Activated gamma-delta T cell treated with anti-CD3 and anti-CD28 coated beads, Interleukin-2, amount 50 U/mL, for 16 hours (primary cell): ENCODE results near the gene WWC1.

Experiments
- DNase-seq: peaks from one replicate; pipeline ENCODE4 v3.0.0-alpha.2; 2020; ENCODE audit warnings: low read depth

Gene WWC1

DNA sequence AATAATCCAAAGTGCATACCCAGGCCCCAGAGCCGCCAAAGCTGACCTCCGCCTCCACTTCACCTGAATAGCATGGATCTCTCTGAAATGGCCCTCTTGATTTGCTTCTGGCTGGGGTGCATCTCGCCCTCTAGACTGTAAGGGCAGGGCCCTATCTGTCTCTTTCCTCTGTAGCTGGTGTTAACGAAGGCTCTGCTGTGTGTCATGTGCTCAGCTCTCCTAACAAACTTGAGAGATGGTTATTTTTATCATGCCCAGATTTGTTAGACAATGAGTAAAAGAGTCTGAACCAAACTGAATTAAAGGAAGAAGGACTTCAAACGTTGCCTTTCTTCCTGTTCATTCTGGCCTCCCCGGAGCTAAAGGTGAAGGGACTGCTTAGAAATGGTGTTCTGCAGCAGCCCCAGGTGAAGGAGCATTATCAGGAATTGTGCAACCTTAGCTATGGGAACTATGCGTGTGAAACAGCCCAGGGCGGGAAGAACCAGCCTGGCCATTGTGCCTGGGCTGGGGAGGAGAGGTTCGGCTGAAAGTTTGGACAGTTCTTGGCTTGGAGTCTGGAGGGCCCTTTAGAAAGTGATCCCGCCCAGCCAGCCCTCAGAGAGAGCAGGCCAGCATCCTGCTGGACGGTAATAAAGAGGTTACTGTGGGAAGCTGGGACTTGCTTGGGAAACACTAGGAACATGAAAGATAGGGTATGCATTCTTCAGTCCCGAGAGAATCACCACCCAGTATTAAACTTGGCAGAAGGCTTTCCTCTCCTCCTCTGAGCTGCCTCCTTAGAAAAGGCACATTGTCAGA, 73.5 kb downstream of the WWC1 start:
- no peak for DNase-seq

DNA sequence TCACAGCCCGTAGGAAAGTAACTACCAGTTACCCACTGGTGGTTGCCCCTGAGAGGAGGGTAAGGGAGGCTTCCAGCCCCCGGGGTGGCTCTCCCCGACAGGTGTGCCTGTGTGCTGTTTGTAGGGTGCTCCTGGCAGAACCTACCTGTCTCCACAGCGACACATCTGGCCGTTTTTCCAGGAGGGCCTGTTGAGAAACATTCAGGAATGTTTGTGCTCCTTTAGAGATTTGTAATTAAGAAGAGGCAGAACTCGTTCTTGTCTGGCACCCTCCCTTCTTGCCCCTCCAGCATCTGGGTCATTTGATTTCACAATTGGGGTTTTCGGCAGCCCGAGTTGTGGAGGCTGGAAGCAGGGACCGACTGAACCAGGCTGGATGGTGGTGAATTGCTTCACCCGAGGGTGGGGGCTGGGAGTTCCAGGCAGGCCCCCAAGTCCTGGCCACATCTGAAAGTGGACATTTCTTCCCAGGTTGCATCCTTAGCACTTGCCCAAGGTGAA, 74.2 kb downstream of the WWC1 start:
- DNase-seq = no peak

DNA sequence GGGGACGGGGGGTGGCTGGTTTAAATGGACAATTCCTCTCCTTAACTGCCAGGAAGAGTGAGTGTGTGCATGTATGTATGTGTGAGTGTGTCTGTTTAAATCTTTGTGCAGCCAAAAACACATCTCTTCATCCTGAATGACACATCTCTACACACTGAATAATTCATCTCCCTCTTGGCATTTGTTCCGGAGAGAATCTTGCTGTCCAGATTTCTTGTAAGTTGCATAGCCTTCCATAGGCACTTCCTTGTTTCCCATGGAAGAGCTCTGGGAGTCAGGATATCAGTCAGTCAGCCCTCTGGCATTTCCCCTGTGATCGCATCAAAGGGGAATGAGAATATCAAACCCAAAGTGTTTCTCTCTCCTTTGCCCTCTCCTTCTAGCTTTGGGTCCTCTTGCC, 74.7 kb downstream of the WWC1 start:
- no peak for DNase-seq

DNA sequence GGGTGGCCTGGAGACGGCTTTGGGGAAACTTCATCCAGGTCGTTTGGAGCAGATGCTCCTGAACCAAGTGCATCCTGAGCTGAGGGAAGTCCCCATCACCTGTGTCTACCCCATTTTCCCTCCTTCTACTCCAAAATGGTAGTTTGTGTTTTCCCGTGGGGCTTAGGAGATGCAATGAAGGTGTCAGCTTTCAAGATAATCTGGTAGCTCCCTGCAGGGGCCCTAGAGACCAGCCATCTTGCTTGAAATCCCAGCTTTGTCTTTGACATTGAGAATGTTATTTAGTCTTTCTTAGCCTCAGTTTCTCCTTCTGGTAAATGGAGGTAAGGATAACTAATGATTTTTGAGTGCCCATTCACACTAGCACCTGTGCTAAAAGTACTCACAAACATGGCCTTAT, 77.4 kb downstream of the WWC1 start:
- no peak for DNase-seq

DNA sequence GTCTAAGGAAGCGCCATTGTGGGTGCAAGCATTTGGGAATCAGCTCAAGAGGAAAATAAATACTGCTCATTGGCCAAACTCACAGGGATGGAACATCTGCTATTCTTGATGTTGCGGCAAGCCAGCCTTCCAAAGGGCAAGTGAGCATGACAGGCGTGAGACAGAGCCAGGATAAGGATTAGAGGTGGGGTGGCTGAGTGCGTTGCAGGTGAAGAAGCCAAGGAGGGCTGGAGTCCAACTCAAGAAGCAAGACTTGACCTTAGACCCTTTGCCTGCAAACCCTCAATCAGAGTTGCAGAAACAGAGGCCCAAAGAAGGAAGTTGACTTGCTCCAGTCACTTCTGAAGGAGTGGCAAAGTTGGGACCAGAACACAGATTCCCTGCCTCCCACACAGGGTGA, 79.4 kb downstream of the WWC1 start:
- no peak for DNase-seq

DNA sequence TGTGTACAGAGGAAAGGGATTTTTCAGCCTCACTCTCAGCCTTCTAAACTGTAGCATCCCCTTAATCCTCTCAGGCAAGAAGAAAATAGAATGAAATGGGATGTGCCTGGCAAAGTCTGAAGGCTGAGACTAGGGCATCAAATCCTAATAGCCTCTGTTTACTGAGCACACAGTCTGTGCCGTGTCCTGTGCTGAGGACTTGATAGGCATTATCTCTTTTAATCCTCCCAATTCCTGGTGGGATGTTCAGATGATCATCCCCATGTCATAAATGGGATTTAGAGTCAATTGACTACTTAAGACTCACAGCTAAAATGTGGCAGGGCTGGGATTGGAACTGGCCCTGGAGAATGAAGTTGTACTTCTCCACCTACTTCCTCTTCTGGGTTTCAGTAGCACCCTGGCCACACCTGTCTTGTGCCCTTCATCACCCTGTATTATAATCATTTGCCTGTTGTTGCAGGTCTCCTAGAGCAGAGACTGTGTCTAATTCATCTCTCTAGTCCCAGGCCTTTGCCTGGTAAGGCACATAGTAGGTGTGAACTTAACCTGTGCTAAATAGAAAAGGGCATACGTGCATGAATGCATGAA, 81.0 kb downstream of the WWC1 start:
- no peak for DNase-seq

DNA sequence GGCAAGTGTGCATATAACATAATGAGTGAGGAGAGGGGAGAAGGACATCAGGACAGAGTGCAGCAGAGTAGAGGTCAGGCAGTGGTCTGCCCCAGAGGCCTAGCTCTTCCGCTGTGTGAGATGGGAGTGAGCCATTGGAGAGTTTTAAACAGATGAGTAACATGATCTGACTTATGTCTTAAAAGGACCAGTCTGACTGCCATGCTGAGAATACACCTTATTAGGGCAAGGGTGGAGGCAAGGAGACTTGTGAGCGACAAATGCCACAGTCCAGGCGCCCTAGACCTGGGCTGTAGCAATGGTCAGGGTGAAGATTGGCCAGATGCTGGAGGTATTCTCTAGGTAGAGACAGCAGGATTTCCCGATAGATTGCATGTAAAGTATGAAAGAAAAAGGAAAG, 83.1 kb downstream of the WWC1 start:
- no peak for DNase-seq

DNA sequence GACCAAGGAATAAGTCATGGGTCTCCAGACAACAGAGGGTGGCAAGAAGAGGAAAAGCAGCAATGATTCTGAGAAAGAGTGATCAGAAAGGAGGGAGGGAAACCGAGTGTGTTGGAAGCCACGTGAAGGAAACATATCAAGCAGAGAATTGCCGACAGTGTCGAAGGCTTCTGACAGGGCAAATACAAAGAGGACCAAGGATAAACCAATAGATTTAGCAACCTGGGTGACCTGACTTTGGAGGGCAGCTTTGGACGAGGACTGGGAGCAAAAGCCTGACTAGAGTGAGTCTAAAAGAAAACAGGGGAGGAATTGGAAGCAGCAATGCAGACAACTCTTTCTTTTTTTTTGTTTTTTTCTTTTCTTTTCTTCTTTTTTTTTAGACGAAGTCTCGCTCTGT, 83.8 kb downstream of the WWC1 start:
- DNase-seq = no peak

DNA sequence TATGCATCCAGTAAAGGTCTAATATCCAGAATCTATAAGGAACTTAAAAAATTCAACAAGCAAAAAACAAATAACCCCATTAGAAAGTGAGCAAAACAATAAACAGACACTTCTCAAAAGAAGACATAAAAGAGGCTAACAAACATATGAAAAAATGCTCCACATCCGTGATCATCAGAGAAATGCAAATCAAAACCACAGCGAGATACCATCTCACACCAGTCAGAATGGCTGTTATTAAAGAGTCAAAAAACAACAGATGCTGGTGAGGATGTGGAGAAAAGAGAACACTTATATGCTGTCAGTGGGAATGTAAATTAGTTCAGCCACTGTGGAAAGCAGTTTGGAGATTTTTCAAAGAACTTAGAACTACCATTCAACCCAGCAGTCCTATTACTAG, 86.1 kb downstream of the WWC1 start:
- DNase-seq = no peak

DNA sequence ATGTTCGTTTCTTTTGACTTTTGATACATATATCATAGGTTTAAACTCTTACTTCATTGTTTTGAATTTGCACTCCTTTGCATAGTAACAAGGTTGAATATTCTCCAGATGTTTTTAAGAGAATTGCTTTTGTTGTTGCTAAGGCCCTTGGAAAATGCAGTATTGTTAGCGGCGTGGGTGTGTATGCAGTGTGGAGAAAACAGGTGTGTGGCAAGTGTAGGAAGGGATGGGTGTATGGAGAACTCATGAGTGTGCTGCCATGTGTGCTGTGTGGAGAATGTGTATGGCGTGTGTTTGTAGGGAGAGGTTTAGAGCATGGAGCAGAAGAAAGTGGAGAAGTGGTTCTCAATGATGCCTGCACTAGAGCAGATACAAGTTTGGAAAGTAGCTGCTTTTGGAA, 87.3 kb downstream of the WWC1 start:
- DNase-seq = no peak

DNA sequence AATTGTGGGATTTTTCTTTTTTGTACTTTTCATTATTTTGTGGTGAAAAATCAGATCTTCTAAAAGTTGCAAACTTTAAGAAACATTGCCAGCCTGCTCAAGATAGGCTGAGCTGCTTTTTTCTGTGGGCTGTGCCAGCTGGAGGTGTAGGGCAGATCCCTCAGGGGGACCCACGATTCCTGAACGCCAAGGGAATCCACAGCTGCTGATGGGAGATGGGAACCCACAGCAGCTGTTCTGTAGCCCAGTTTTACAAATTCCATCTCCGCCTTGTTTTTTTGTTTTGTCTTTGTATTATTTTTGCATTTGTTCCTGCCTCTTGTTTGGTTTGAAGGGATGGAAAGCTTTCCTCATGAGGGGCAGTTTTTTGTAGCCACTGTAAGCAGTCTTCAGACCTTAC, 91.0 kb downstream of the WWC1 start:
- DNase-seq = no peak

DNA sequence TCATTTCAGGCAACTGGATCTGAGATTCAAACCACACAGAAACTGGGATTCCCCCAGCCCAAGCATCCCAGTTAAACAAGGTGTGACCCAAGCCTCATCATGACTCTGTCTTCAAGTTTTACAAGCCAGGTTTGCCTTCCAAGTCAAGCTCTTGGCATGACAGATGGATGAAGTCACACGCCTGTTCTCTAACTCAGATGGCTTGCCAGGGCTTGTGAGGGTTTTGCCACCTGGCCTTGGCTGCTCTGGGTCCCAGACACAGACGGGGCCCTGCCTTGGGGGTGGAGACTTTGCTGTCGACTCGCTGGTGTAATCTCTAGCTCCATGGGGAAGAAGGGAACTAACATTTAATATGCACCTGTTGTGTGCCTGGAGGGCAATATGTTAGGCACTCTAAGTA, 99.0 kb downstream of the WWC1 start:
- DNase-seq = no peak

DNA sequence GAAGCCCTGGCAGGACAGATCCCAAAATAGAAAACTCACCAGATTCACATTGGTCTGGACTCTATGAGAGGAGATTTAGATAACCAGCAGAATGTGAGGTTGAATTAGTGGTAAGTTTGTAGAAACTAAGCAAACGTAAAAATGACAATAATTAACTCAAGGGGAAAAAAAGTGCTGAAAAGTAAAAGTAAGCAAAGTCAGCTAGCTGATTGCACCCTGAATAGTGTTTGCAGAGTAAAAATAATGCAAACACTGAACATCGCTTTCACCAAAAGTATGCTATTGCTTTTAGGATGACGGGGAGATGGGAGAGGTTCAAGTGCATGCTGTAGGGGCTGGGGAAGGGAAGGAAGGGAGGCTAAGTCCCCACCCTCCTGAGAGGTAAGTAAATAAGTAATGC, 102.3 kb downstream of the WWC1 start:
- no peak for DNase-seq

DNA sequence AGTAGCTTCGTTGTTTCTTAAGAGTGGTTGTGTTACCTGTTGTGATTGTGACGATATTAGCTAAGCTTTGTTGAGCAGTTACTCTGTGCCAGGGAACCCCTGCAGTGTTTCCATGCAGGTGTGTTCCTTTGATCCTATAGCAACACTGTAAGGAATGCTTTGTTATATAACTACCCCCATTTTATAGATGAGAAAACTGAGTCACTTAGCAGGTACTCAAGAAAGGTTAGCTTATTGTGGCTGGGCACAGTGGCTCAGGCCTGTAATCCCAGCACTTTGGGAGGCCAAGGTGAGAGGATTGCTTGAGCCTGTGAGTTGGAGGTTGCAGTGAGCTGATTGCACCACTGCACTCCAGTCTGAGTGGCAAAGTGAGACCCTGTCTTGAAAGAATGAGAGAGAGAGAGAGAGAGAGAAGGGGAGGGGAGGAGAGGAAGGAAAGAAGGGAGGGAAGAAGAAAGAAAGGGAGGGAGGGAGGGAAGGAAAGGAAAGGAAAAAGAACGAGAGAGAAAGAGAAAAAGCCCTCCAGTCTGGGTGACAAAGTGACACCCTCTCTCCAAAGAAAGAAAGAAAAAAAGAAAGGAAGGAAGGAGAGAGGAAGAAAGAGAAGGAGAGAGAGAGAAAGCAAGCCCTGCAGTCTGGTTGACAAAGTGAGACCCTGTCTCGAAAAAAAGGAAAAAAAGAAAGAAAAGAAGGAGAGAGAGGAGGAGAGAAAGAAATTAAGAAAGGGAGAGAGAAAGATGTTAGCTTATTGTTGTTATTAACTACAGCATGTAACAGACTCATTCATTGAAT, 109.2 kb downstream of the WWC1 start:
- DNase-seq = no peak

DNA sequence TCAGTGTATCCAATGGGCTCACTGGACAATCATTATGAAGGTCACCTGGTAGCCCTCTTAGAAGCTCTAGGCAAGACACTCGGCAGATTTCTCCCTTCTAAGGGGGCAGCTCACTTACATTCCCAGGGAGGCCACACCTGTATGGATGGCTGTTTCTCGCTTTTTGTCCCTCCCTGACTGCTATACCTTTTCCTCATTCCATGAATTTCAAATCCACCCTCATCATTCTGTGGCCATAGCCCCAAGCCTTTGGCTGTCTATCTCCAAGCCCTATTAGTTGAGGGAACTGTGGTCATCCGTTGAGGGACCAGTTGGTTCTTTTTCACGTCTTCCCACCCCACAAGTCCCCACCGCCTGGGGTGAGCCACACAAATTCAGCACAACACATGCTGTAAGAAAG, 109.8 kb downstream of the WWC1 start:
- DNase-seq = no peak

DNA sequence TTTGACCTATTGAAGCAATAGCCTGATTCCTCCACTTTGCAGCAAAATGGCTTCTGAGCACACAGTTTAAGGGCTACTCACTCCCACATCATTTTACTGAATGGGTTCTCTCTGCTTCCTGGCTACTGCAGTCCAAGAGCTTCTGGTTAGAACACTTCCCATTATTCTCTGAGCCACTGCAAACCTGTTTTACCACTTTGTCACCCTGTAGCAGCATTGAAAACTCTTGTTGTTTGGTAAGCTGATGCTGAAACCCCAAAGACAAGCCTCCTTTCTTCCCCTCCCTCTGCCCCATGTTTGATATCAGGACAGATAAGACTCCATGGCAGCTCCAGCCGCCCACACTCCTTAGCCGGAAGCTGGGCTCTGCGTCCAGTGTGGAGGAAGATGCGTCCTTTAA, 110.4 kb downstream of the WWC1 start:
- DNase-seq = no peak

DNA sequence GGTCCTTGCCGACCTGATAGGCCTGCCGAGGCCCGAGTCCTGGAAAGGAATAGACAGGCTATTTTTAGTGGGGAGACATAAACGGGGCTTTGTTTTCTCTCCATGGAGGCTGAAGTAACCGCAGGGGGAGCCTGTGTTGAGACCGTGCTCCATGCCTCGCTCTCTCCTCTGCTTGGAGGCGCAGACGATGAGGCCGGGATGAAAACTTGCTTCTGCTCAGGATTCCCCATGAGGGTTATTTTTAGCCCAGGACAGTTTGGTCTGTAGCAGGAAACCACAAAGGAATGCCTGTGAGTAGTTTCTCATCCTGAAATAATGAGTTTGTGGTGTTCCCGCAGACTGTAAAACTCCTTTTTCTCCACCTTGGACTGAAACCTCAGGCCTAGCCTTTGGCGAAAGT, 112.9 kb downstream of the WWC1 start:
- DNase-seq = no peak

DNA sequence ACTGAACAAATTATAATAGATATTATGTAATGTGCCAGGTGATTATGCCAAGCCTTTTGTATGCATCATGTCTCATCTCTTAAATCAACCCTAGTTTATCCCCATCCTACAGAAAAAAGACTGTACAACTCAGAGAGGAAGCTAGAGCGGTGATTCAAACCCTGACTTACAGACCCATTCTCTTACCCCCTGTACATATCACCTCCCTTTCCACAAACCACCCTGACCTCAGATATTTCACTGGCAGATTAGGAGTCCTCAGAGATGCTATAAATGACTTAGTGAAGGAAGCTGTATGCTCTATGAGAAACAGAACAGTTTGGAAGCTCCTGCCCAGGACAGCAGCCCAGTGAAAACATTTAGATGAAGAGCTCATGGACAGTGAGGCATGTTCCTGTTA, 115.8 kb downstream of the WWC1 start:
- no peak for DNase-seq

DNA sequence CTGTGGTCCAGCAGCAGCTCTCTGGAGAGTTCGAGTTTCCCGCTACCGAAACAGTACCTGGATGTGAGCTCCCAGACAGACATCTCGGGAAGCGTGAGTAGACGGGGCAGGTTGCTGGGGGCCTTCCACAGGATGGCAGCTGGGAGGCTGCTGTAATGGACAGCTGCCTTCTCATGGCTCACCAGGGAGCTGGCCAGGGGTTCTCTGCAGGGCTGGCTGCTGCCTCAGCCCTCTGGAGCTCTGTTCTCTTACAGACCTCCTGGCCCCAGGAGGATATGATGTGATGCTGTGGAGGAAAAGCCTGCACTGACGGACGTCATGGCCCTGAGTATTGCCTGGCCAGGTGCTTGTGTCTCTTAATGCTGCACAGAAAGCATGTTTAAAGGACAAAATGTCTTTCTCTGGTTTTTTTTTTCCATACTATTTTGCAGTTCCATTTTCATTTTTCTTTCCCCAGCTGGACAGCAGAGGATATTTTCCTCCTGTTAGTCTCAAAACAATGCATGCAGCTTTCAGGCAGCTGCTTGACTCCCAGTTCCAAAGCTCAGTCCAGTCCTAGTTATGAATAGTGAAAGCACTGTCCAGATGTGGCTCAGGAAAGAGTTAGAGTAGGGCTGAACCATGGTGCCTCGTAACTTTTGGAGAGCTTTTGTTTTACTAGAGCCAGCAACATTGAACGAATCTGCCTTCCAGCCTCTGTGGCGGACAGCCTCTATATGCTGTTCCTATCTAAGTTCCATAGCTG, 117.3 kb downstream of the WWC1 start:
- DNase-seq = no peak

DNA sequence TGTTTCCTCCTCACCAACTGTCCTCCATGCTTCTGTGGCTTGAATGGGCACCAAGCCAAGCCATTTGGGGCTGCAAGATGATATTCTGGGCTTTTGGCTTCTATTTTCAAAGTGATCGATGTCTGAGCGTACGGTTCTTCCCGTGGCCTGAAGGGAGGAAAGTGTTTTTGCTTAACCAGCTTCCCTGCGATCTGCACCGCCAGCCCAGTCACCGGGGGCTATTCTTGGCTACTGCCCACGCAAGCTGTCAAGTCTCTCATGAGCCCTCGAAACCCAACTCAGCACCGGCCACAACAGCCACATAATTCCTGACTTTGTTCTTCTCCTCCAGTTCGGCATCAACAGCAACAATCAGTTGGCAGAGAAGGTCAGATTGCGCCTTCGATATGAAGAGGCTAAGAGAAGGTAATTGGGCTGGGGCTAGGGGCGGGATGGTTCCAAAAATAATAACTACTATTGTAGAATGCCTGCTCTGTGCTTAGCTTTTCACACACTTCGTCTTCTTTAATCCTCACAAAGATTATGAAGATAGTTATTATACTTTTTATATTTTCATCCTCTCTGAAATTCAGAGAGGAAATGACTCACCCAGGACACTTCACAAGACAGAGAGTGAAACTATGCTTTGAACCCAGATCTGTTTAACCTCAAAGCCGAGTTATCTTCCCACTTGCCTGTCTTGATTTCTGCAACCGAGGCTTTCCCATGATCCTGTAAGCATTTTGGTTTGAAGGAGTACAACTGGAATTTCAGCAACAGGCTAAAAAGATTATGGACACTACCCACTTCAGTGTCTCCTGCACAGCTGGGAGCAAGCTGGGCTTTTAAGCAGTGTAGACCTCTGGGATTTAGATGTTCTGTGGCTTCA, 118.4 kb downstream of the WWC1 start:
- DNase-seq = no peak

DNA sequence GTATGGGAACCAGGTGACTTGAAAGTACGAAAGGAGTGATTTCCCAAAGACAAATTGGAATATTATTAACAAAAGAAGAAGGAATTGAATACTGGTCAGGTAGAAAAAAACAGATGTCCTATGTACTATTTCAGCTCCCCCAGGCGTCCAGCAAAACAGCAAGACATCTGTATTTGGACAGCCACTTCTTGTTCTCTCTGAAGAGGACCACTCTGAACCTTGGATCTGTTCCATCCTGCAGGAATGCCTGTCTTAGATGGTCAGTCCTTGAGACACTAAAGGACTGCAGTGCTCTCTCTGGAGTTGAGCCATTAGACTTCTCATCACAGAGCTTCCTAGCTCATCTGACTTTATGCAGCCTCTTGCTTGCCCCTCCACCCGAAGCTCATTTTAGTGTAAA, 120.4 kb downstream of the WWC1 start:
- DNase-seq = no peak
